Measurements from ENCODE around the gene RGS2.

GRCh38 chr1:192783791-192784190 lies 25.0 kb upstream of the RGS2 start:
- TF ChIP-seq EZH2 (IDR thresholded peaks at IDR 0.05; ENCODE audit: insufficient read depth, poor library complexity, severe bottlenecking) (no peak), EZH2phosphoT487 (IDR thresholded peaks at IDR 0.05; ENCODE audit: insufficient read depth, low read depth) (no peak)

Data from GM23248 (cell line).